ENCODE results near the gene CHCHD1.
A peak's percentile ranks its signal among the peaks of the same experiment; 100 is the strongest.

Gene CHCHD1

DNA sequence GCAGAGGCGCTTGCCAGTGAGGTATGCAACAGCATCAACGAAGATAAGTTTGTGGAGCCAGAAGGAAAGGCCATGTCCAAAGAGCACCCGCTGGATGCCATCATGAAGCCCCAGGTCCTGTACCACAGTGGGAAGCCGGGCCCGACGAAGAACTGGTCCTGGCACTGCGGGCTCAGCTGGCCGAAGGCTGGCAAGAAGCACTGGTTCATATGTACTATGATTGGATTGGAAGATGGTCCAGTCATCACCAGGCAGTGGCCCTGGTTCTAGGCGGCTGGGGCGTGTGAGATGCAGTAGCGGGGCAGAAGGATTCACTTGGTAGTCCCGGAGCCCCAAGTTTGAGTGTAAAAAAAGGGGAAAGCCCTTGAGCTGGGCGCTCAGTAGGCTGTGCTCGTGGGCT lies 25.6 kb downstream of the CHCHD1 start:
- peaks cover 44% of the 10 kb centered on the region for H3K4me1 Mint-ChIP-seq
- peaks cover 56% of the 10 kb centered on the region for H3K36me3 Mint-ChIP-seq (ENCODE audit: low read depth)
- H3K9me3 Mint-ChIP-seq = no peaks in the 10 kb centered on the region
- peak overlapping the region; percentile 2 for H3K4me3 Mint-ChIP-seq
- H3K27ac Mint-ChIP-seq = no peak overlapping the region
- H3K27me3 Mint-ChIP-seq = no peaks in the 10 kb centered on the region
- ATAC-seq = no peak
- DNase-seq = no peak

DNA sequence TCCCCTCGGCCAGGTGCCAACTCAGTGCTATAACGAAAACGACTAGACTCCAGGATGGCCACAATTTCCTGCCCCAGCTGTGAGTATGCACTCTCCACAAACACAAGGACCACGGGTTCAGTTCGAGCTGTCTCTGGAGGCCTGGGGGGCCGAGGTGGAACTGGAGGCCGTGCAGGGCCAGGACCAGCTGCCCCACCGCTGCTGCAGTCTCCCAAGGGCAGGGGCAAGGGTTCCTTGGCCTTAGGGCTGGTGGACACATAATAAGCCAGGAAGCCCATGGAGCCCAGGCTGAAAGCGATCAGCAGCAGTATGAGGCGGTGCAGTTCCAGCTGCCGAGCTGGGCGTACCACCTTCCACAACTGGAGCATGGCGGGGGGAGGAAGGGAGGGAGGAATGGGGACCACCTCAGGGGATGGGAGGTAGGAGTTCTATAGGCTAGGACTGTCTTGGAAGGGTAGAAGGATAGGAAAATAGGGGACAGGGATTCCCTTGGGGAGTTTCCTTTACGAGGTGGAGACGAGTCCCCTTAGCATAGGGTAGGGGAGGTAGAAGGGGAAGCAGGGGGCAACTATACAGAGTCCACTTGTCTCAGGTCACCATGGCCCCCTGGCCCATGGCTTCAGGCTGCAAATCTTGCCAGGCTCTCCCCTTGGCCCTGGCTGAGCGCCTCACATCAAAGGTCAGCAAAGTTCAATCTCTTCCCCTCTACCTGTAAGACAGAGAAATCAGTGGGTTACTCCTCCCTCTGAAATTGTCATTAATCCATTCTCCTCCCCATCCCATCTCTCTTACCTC lies 26.4 kb downstream of the CHCHD1 start:
- Mint-ChIP-seq H3K36me3 (ENCODE audit: low read depth) (peaks cover 49% of the 10 kb centered on the region), H3K27me3 (no peaks in the 10 kb centered on the region), H3K9me3 (no peaks in the 10 kb centered on the region), H3K27ac (peak overlapping the region; percentile 91), H3K4me1 (peaks cover 44% of the 10 kb centered on the region), H3K4me3 (no peak overlapping the region)
- DNase-seq (no peak), ATAC-seq (no peak)

GRCh38 chr10:73809061-73809818 lies 27.4 kb downstream of the CHCHD1 start:
- H3K4me3 Mint-ChIP-seq = peak overlapping the region; percentile 88
- H3K9me3 Mint-ChIP-seq = no peaks in the 10 kb centered on the region
- ATAC-seq = no peak
- H3K27ac Mint-ChIP-seq = peak overlapping the region; percentile 91
- H3K36me3 Mint-ChIP-seq (ENCODE audit: low read depth) = peaks cover 41% of the 10 kb centered on the region
- no peak for DNase-seq
- H3K4me1 Mint-ChIP-seq = peaks cover 35% of the 10 kb centered on the region
- no peaks in the 10 kb centered on the region for H3K27me3 Mint-ChIP-seq

- ATAC-seq (no peak), DNase-seq (no peak)
- Mint-ChIP-seq H3K27ac (peak overlapping the region; percentile 91), H3K4me1 (peaks cover 34% of the 10 kb centered on the region), H3K36me3 (ENCODE audit: low read depth) (peaks cover 40% of the 10 kb centered on the region), H3K9me3 (no peaks in the 10 kb centered on the region), H3K27me3 (no peaks in the 10 kb centered on the region), H3K4me3 (peak overlapping the region; percentile 88)
Measured at GRCh38 chr10:73810358-73810734, 28.5 kb downstream of the CHCHD1 start.

DNA sequence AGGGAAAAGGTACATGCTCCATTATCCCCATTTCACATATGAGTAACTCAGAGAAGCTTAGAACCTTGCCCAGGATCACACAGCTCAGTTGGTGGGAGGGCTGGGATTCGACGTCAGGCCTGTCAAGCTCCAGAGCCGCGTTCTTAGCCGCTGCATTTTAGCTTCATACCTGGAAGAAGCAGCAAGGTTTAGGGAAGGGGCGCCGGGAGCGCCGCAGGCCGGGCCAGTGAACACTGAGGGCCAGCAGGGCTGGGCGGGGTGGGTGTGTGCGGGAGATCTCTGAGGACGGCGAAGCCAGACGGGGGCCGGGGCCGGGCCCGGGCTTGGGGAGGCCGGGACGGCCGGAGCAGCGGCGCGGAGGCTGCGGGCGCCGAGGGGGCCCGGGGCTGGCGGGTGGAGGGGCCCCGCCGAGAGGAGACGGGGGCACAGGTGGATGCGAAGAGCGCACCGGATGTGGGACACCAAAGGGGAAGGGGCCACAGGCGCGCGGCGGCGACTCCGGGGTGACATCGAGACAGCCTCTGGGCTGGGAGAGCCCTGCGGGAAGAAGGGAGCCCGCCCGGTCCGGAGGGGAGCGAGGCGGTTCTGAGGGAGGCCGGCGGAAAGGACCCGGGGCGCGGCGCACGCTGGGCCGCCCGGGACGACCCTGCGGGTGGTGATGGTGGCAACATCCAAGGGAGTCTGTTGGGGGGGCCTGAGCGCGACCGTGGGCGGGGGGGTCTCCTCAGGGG lies 29.1 kb downstream of the CHCHD1 start:
- no peaks in the 10 kb centered on the region for H3K9me3 Mint-ChIP-seq
- H3K27me3 Mint-ChIP-seq = no peaks in the 10 kb centered on the region
- H3K27ac Mint-ChIP-seq = peak overlapping the region; percentile 91
- H3K4me3 Mint-ChIP-seq = peak overlapping the region; percentile 88
- H3K36me3 Mint-ChIP-seq (ENCODE audit: low read depth) = peaks cover 35% of the 10 kb centered on the region
- DNase-seq (peak; percentile 56), ATAC-seq (peak; percentile 29)
- H3K4me1 Mint-ChIP-seq = peaks cover 32% of the 10 kb centered on the region

DNA sequence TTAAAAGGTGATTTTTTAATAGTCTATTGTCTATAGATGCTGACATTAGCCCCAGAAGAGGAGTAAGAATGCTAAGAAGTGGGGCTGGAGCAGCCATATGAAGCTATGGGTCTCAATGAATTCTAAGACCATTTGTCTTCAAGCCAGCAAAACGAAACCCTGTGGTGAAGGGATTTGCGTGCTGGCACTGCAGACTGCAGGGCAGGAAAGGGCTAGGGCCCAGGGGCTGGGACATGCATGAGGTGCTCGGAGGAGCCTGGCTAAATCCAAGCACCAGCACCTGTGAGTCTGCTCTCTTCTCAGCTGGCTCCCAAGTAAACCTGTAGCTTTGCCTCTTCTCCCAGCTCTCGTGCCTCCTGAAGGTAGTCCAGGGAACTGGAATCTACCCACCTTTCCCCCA lies 30.8 kb downstream of the CHCHD1 start:
- Mint-ChIP-seq H3K27ac (no peak overlapping the region), H3K36me3 (ENCODE audit: low read depth) (peaks cover 22% of the 10 kb centered on the region), H3K4me1 (peaks cover 21% of the 10 kb centered on the region), H3K9me3 (no peaks in the 10 kb centered on the region), H3K27me3 (no peaks in the 10 kb centered on the region), H3K4me3 (peak overlapping the region; percentile 14)
- ATAC-seq (no peak), DNase-seq (no peak)

- Mint-ChIP-seq H3K27ac (peak overlapping the region; percentile 9), H3K4me3 (no peak overlapping the region)
Measured at GRCh38 chr10:73813333-73813732, 31.5 kb downstream of the CHCHD1 start.

GRCh38 chr10:73814276-73814895 lies 32.5 kb downstream of the CHCHD1 start:
- no peak for ATAC-seq
- Mint-ChIP-seq H3K27me3 (no peaks in the 10 kb centered on the region), H3K36me3 (ENCODE audit: low read depth) (peaks cover 9% of the 10 kb centered on the region), H3K4me3 (no peak overlapping the region), H3K9me3 (no peaks in the 10 kb centered on the region), H3K4me1 (peaks cover 12% of the 10 kb centered on the region), H3K27ac (no peak overlapping the region)
- DNase-seq = no peak

More at GRCh38 chr10:73813333-73813732, 31.5 kb downstream of the CHCHD1 start:
- peaks cover 21% of the 10 kb centered on the region for H3K4me1 Mint-ChIP-seq
- no peaks in the 10 kb centered on the region for H3K27me3 Mint-ChIP-seq
- DNase-seq (no peak), ATAC-seq (no peak)
- no peaks in the 10 kb centered on the region for H3K9me3 Mint-ChIP-seq
- H3K36me3 Mint-ChIP-seq (ENCODE audit: low read depth) = peaks cover 19% of the 10 kb centered on the region

GRCh38 chr10:73814896-73815718 lies 33.3 kb downstream of the CHCHD1 start:
- Mint-ChIP-seq H3K4me1 (peaks cover 5% of the 10 kb centered on the region), H3K27ac (no peak overlapping the region), H3K4me3 (no peak overlapping the region), H3K27me3 (no peaks in the 10 kb centered on the region), H3K36me3 (ENCODE audit: low read depth) (peaks cover 6% of the 10 kb centered on the region), H3K9me3 (no peaks in the 10 kb centered on the region)
- DNase-seq (no peak), ATAC-seq (no peak)

- H3K4me1 Mint-ChIP-seq = peaks cover under 1% of the 10 kb centered on the region
- peaks cover 2% of the 10 kb centered on the region for H3K36me3 Mint-ChIP-seq (ENCODE audit: low read depth)
- no peaks in the 10 kb centered on the region for H3K9me3 Mint-ChIP-seq
- H3K4me3 Mint-ChIP-seq = no peak overlapping the region
- H3K27ac Mint-ChIP-seq = no peak overlapping the region
- no peaks in the 10 kb centered on the region for H3K27me3 Mint-ChIP-seq
- no peak for ATAC-seq
- no peak for DNase-seq
Measured at GRCh38 chr10:73815719-73816030, 33.8 kb downstream of the CHCHD1 start.

DNA sequence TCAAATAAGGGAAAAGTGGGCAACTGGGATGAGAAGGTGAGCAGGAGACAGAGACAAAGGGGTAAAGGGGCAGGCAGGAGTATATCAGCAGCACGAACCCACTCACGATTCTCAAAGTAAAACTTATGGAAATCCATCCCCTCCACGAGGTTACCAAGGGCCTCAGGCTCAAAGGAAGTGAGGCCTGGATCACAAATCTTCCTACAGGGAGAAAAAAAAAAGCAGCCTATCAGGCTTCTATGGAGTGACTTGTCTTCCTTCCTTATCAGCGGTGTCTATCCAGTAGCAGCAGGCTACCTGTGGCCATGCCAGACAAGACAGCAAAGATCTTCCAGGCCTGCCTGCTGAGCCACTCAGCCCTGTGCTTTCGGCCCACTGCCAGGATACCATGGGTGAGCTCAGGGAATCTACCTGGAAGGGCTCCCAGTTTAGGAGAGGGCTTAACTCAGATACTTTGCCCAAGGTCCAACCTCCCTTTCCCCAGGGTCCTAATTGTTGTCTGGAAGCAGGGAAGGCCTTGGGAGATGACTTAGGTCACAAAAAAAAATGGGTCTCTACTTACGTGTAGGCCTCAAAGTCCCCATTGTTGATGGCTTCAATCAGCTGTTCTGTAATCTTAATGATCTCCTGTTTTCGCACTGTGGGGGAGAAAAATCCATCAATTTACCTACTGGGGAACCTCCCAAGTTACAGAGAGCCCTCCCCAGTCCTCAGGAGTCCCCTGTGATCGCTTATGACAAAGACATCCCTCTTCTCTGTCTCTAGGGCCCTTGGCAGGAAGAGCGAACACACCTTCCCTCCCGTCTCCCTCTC lies 35.3 kb downstream of the CHCHD1 start:
- Mint-ChIP-seq H3K4me1 (no peaks in the 10 kb centered on the region), H3K9me3 (no peaks in the 10 kb centered on the region), H3K4me3 (no peak overlapping the region), H3K36me3 (ENCODE audit: low read depth) (peaks cover 1% of the 10 kb centered on the region), H3K27me3 (no peaks in the 10 kb centered on the region), H3K27ac (no peak overlapping the region)
- DNase-seq = no peak
- ATAC-seq = no peak

DNA sequence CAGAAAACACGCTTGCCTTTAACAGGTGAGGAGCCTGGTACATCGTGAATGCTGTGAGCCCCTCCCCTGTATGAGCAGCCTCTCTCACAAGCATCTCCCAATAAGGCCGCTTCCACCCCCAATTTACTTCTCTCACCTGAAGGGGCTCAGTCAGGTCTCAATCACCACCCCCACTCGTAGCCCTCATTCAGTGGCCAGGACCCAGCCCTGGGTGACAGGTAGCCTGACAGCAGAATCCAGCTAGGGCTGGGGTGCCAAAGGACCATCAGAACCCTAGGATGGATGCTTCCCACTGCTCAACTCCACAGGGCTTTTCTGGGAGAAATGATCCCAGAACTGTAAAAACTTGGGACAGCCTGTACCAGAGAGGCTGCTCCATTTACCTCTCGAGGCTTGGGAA lies 36.0 kb downstream of the CHCHD1 start:
- Mint-ChIP-seq H3K27me3 (no peaks in the 10 kb centered on the region), H3K27ac (no peak overlapping the region), H3K36me3 (ENCODE audit: low read depth) (peaks cover 1% of the 10 kb centered on the region), H3K9me3 (no peaks in the 10 kb centered on the region), H3K4me3 (no peak overlapping the region), H3K4me1 (no peaks in the 10 kb centered on the region)
- no peak for DNase-seq
- no peak for ATAC-seq

GRCh38 chr10:73818402-73818801 lies 36.6 kb downstream of the CHCHD1 start:
- Mint-ChIP-seq H3K36me3 (ENCODE audit: low read depth) (peaks cover 1% of the 10 kb centered on the region), H3K27me3 (no peaks in the 10 kb centered on the region), H3K27ac (no peak overlapping the region), H3K4me3 (no peak overlapping the region), H3K9me3 (no peaks in the 10 kb centered on the region), H3K4me1 (no peaks in the 10 kb centered on the region)
- ATAC-seq (no peak), DNase-seq (no peak)
